SW480 (cell line): ENCODE data around the gene SNX18.

Source experiments
- DNase-seq: peaks from one replicate; pipeline ENCODE4 v3.0.0-alpha.2; 2016; ENCODE audit warnings: low spot score

The SNX18 gene

GRCh38 chr5:54541823-54542783 is 24.5 kb downstream of the SNX18 start:
- no peak for DNase-seq

- no peak for DNase-seq
These were observed 26.5 kb downstream of the SNX18 start for GRCh38 chr5:54544044-54544443.

- no peak for DNase-seq
These were observed 28.2 kb downstream of the SNX18 start for GRCh38 chr5:54545796-54546195.

GRCh38 chr5:54547711-54548250 is 30.2 kb downstream of the SNX18 start:
- no peak for DNase-seq

DNA sequence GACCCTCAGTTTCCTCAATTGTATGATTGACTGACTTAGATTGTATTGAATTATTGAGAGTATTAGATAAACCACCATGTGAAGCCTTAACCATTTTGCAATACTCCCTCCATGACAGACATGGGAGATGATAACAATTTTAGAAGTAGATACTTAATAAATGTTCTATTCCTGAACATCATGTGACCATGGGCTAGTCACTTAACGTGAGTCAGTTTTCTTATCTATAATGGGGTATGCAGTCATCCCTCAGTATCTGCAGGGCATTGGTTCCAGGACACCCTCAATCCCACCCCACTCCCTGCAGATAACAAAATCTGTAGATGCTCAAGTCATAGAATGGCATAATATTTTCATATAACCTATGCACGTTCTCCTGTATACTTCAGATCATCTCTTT is 31.0 kb downstream of the SNX18 start:
- no peak for DNase-seq

DNA sequence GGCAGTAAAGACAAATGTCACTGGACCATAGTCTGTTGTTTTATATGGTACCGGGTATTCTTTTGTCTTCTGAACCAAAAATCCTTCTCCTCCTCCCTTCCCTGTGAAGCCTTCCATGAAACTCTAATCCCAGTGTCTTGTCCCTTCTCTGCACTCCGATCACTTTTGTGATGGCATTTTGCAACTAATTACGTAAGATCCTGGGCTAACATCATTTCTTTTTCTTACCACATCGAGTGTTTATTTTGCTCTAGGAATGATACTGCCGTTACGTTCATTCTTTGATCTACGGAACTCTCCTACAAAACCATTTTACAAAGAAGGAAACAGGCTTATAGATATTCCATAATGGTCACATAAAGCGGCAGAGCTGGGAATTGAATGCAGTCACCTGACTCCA is 33.7 kb downstream of the SNX18 start:
- no peak for DNase-seq

- no peak for DNase-seq
These were observed 34.4 kb downstream of the SNX18 start for GRCh38 chr5:54551926-54552325.

DNA sequence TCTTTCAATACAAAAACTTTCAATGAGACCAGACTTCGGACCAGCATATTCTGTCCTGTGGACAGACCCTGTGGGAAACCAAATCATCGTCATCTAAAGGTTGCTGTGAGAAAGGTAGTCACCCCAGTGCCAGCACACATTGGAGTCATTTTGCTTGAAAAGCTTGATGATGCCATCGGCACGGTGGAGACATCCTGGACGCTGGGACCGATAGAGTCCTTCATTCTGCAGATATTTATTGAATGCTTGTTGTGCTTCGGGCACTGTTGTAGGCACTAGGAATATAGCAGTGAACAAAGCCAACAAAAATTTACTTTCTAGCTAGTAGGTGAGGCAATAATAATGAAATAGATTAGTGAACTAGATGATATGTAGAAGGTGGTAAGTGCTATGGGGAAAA is 34.9 kb downstream of the SNX18 start:
- DNase-seq, result no peak

GRCh38 chr5:54553659-54554207 is 36.2 kb downstream of the SNX18 start:
- DNase-seq, result no peak

GRCh38 chr5:54556141-54556540 is 38.6 kb downstream of the SNX18 start:
- no peak for DNase-seq

GRCh38 chr5:54558362-54558761 is 40.8 kb downstream of the SNX18 start:
- no peak for DNase-seq

GRCh38 chr5:54561651-54562050 is 44.1 kb downstream of the SNX18 start:
- DNase-seq, result no peak

DNA sequence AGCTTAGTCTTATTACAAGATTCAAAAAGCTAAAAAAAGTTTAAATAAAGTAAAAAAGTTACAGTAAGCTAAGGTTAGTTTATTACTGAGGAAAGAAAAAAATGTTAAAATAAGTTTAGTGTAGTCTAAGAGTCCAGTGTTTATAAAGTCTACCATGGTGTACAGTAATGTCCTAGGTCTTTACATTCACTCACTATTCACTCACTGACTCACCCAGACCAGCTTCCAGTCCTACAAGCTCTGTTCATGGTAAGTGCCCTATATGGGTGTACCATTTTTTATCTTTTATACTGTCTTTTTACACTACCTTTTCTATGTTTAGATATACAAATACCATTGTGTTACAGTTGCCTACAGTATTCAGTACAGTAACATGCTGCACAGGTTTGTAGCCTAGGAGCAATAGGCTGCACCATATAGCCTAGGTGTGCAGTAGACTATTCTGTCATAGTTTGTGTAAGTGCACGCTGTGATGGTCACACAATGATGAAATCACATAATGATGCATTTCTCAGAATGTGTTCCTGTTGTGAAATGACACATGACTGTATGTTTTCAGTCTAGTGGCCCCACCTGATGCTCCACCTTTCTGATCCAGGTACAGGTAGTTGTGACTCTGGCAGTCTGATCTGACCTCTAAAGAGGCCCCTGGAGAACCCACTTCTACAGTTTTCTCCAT is 45.7 kb downstream of the SNX18 start:
- DNase-seq, result no peak

DNA sequence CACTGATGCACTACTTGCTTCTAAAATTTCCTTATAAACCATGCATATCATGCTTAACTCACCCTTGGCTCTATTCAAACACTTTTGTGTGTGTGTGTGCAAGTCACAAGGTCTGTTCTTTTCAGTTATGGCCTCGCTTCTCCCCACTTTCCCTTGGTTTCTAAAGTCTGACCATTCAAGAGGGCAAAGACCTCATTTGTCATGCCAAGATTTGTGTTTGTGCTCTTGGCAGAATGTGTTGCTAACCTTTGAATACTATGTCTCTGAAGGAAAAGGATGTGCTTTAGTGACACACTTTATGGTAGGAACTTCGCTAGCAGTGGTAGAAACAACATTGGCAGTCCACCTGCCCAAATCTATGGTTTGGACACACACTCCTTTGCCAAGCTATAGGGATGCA is 50.4 kb downstream of the SNX18 start:
- DNase-seq, result no peak

DNA sequence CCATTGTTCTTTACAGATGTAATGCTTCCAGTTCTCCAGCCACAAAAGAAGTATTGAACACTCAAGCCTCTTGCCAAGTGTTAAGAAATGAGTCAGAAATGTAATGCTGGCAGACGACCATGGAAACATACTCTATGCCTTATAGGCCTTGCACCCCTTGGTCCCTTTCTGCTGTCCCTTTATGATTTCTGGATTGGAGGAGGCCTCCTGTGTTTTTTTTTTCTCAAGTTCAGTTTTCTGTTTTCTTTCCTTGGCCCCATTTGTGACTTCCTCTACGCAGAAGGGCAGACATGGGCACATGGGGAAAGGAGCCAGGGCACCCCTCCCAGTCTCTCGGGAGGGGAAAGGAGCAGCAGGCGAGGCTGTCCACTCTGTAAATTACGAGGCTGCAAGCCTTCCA is 53.4 kb downstream of the SNX18 start:
- DNase-seq, result no peak

- no peak for DNase-seq
These were observed 53.9 kb downstream of the SNX18 start for GRCh38 chr5:54571462-54571861.

DNA sequence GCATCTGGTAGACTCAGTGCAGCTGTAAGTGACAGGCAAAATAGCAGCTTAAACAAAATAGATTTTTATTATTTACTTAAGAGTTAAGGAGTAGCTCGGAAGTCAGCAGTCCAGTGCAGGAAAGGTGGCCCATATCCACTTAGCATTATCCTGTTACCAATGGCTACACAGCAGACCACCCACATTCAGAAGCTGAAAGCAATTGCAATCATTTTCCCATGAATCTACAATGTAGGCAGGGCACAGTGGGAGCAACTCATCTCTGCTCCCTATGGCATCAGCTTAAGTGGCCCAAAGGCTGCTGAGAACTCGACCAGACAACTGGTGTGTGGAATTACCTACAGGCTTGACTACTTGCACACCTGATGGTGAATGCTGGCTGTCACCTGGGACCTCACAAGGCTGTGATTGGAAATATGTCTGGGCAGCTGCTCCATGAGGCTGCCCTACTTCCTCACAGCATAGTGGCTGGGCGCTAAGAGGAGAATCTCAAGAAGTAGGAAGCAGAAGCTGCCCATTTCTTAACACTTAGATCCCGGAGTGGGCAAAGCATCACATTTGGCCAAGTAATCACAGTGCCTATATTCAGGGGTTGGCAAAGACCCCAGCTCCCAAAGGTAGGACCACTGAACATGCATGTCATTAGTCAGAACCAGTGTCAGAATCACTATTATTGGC is 56.4 kb downstream of the SNX18 start:
- no peak for DNase-seq

DNA sequence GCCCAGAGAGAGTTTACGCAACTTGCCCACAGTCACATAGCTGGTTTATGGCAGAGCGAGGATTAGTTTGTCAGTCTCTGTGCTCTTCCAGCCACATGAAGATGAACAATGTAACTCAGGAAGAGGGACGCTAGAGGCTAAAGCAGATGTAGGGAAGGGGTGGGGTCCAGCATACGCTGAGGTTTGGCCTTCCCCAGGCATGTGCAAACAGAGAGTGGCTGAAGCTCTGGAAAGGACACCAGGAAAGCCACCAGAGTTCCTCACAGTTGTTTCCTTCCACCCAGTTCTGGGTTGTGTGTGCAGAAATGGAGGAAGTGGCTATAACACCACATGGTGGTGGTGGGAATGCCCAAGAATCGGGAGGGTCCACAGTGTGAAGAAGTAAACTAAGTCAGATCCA is 60.0 kb downstream of the SNX18 start:
- DNase-seq, result no peak

- no peak for DNase-seq
These were observed 60.5 kb downstream of the SNX18 start for GRCh38 chr5:54577937-54578653.

GRCh38 chr5:54579591-54580295 is 62.2 kb downstream of the SNX18 start:
- DNase-seq, result no peak
